ENCODE results near the gene ADCY9.

ADCY9 gene

GRCh38 chr16:4120176-4120575, 3.9 kb upstream of the ADCY9 start:
- FAIRE-seq = no peak

- no peak for FAIRE-seq
These were observed 972 bp upstream of the ADCY9 start for GRCh38 chr16:4117250-4117578.

GRCh38 chr16:4115949-4116318, 308 bp downstream of the ADCY9 start:
- FAIRE-seq = no peak

GRCh38 chr16:4115209-4115948, 863 bp downstream of the ADCY9 start:
- no peak for FAIRE-seq

- no peak for FAIRE-seq
These were observed 1.7 kb downstream of the ADCY9 start for GRCh38 chr16:4114257-4115208.

- no peak for FAIRE-seq
These were observed 2.6 kb downstream of the ADCY9 start for GRCh38 chr16:4113358-4114256.

GRCh38 chr16:4111748-4112696, 4.2 kb downstream of the ADCY9 start:
- FAIRE-seq = no peak

- FAIRE-seq = no peak
These were observed 5.6 kb downstream of the ADCY9 start for GRCh38 chr16:4110680-4111079.

- no peak for FAIRE-seq
These were observed 6.2 kb downstream of the ADCY9 start for GRCh38 chr16:4110065-4110464.

- FAIRE-seq = no peak
These were observed 6.9 kb downstream of the ADCY9 start for GRCh38 chr16:4109250-4109736.

GRCh38 chr16:4106516-4106915, 9.7 kb downstream of the ADCY9 start:
- no peak for FAIRE-seq

- no peak for FAIRE-seq
These were observed 10.4 kb downstream of the ADCY9 start for GRCh38 chr16:4105848-4106247.

- no peak for FAIRE-seq
These were observed 12.5 kb downstream of the ADCY9 start for GRCh38 chr16:4103745-4104144.

- no peak for FAIRE-seq
These were observed 14.6 kb downstream of the ADCY9 start for GRCh38 chr16:4101421-4102219.

GRCh38 chr16:4098501-4098900, 17.7 kb downstream of the ADCY9 start:
- FAIRE-seq = no peak

- FAIRE-seq = no peak
These were observed 18.4 kb downstream of the ADCY9 start for GRCh38 chr16:4097826-4098240.

GRCh38 chr16:4096509-4096908, 19.7 kb downstream of the ADCY9 start:
- FAIRE-seq = no peak

- no peak for FAIRE-seq
These were observed 22.0 kb downstream of the ADCY9 start for GRCh38 chr16:4094127-4094773.

- FAIRE-seq = no peak
These were observed 22.6 kb downstream of the ADCY9 start for GRCh38 chr16:4093495-4094126.
